T-helper 9 cell (primary cell): Measurements from ENCODE around the gene BAD.
A peak's percentile ranks its signal among the peaks of the same experiment; 100 is the strongest.

ENCODE experiments used
- DNase-seq: peaks from one replicate; pipeline ENCODE4 v3.0.0-alpha.2; 2020

BAD gene

DNA sequence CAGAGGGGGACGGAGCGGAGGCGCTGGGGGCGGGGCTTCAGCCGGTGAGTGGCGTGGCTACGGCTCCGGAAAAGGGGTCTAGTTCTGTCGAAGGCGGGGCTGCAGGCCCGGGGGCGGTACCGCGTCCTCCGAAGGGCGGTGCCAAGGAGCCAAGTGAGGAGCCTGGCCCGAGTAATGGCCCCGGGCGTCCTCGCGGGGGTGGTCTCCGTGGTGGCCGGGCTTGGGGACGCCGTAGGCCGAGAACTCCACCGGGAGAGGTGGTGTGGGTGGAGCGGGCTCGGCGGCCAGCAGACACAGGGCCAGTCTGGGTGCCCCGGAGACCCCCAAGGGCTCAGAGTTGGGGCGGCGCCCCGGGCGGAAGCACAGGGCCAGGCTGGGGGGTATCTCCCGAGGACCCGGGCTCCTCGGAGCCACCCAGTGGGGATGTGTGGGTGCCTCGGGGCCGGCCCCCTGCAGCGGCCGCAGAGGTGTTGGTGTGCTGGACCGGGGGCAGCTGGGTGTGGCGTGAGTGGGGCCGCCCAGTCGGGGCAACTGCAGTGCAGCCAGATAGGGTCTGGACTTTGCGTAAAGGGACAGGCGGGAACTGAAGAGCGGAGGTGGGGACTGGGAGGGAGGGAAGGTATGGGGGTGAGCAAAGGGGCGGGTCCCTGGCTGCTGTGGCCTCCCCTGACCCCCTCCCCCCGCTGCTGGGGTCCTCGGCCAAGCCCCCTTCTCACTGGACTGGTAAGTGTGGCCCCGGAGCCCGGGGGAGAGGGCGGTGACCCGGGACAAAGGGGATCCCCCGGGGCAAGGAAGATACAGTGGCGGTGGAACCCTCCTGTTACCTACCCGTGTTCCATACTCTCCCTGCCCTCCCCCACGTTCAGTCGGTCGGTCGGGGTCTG, 42.7 kb downstream of the BAD start:
- peak; percentile 99 for DNase-seq

DNA sequence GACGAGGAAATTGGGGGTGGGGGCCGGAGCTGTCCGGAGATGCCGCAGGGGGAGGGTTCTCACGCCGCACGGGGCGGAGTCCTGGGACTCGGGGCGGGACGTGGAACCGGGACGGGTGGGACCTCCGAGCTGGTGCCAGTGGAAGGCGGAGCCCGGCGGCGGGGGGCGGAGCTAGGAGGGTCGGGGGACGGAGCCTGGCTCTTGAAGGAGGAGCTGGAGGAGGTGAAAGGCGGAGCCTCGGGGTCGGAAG, 43.3 kb downstream of the BAD start:
- DNase-seq: no peak

GRCh38 chr11:64240435-64241240, 43.8 kb downstream of the BAD start, which contains the start of gene FKBP2:
TSS of gene FKBP2 (plus strand) at chr11:64241095. CDS start at chr11:64242388, 1,293 bp downstream.
- peak; percentile 96 for DNase-seq

DNA sequence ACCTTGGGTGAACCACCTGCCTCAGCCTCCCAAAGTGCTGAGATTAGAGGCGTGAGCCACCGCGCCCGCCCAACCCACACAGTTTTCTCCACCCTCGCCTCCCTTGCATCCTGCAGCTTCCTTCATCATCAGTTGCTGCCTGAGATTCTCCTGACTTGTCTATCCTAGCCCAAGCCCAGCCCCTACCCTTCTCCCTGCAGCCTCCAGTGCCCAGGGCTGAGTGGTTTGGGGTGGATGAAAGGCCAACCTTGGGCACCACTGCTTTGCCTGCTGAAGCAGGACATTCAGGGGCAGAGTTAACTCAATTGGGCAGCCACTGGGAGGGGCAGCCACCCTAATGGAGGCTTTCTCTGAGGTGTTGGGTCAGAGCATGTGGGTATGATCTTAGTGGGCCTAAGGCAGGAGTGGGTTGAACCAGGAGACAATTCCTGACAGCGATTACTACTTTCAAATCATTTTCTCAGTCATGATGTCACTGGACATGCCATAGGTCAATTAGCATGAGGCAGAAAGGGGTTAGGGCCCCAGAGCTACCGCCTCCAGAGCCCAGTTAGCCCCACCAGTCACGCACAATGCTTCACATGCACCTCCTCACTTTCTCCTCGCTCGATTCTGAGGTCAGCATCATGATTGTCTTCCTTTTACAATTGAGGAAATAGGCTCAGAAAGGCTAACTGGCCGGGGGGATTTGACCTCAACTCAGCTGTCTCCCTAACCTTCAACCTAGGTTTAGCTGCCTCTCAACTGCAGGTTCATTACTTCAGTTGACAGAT, 44.6 kb downstream of the BAD start:
- DNase-seq: no peak

DNA sequence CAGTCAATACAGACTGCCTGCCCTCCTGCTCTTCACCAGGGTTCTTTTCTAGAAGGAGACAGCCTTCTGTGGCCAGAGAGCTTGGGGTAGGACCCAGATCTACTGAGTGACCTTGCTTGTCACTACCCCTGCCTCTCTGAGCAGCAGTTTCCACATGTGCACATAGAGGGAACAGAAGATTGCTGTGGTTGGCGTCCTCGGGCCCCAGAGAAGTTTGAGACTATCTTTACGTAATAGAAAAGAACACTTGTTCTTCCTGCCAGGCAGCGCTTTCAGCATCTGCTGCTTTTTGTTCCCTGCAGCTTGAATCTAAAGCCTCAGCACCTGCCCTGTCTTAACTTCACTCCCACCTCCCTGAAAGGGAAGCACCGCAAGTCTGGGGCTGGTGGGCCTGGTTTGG, 45.5 kb downstream of the BAD start:
- DNase-seq: no peak

DNA sequence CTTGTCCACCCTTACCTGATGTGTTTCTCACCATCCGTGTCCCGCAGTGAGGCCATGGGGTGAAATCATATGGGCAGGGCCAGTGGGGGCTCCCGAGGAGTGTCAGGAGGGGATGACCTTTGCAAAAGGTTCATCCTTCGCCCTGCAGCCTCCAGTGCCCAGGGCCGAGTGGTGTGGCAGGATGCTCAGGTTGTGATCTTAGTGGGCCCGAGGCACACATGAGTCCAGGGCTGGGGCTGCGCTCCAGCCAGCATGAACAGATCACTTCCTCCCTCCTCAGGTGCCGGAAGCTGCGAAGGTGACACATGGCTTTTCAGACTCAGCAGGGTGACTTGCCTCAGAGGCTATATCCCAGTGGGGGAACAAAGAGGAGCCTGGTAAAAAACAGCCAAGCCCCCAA, 46.4 kb downstream of the BAD start:
- no peak for DNase-seq

DNA sequence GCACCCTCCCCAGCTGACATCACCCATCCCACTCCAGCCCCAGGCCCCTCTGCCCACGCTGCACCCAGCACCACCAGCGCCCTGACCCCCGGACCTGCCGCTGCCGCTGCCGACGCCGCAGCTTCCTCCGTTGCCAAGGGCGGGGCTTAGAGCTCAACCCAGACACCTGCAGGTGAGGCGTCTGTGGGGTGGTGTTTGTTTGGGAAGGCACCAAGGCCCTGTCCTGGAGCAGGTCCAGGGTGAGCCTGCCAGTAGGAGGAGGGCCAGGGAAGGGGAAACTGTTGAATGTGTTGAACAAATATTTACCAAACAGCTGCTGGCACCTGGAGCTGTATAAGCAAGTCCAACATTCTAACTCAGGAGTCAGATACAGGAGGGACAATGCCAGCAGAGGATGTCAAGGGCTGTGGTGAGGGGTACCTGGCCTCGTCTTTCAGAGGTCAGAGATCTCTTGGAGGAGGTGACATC, 46.9 kb downstream of the BAD start:
- no peak for DNase-seq

DNA sequence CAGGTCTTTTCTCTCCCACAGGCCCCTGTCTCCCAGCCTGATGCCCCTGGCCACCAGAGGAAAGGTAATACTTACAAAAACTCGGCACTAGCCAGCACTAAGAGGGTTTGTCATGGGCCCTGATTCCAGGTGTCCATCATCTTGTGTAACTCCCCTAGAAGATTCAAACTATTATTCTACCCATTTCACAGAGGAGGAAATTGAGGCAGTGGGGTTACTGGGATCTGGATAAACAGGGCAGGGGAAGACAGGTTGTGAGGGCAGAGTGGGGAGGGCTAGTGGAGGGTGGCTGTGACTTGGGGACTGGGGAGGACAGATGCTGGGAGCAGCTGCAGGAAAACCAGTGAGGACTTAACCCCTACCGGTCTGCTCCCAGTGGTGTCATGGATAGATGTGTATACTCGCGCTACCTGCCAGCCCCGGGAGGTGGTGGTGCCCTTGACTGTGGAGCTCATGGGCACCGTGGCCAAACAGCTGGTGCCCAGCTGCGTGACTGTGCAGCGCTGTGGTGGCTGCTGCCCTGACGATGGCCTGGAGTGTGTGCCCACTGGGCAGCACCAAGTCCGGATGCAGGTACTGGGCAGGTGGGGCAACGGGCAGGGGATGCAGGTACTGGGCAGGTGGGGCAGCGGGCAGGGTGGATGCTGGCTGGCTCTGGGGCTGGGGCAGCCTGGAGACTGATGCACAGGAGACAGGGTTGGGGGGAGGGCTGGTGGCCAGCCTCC, 48.9 kb downstream of the BAD start:
- DNase-seq: no peak

DNA sequence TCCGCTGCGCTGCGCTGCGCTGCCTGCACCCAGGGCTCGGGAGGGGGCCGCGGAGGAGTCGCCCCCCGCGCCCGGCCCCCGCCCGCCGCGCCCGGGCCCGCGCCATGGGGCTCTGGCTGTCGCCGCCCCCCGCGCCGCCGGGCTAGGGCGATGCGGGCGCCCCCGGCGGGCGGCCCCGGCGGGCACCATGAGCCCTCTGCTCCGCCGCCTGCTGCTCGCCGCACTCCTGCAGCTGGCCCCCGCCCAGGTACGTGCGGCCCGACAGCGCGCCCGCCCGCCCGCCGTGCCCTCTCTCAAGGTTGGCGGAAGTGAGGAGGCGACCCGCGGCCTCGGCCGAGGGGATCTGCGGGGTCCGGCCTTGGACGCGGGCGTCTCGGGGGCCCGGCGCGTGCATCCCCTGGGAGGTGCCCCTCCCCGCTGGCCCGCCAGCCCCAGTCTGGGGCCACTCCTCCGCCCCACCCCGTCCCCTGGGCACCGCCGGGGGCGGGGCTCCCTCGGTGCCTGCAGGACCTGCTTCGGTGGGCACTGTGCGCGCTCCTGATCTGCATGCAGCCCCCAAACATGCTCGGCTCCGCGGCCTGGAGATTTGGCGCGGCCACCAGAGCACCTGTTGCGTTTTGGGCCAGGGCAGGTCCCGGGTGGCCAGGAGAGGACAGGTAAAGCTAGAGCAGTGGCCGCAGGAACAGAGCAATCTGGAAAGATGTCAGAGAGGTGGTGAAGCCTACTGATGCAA, 49.7 kb downstream of the BAD start:
- peak; percentile 46 for DNase-seq

DNA sequence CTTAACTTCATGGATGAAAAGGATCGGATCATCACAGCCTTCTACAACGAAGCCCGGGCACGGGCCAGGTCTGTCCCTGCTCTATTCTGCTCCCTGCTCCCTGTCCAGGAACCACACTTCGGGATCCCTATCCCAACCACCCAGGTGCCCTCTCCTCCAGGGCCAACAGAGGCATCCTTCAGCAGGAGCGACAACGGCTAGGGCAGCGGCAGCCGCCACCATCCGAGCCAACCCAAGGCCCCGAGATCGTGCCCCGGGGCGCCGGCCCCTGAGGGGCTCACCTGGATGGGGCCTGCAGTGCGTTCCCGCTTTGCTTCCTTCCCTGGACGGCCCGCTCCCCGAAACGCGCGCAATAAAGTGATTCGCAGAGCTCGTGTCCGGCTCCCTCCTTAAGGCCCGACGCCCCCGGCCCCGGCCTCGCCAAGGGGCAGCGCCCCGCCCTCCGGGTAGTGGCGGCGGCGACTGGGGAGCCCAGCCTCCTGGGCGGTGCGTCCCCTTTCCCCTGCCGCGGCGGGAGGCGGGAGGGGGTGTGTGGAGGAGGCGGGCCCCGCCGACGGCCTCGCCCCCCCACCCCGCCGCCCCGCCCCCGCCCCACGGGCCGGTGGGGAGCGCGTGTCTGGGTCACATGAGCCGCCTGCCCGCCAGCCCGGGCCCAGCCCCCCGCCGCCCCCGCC, 50.4 kb downstream of the BAD start, which contains the start of gene VEGFB:
VEGFB (plus strand) TSS at position 672 of the 674 bp plus-strand sequence. CDS start 250 bp downstream, outside the sequence.
- DNase-seq: peak; percentile 73

- DNase-seq: no peak
Observed at GRCh38 chr11:64232967-64233315, 51.5 kb downstream of the BAD start.

- no peak for DNase-seq
Observed at GRCh38 chr11:64232182-64232966, 52.1 kb downstream of the BAD start.

GRCh38 chr11:64231546-64231945, 52.9 kb downstream of the BAD start:
- DNase-seq: no peak

DNA sequence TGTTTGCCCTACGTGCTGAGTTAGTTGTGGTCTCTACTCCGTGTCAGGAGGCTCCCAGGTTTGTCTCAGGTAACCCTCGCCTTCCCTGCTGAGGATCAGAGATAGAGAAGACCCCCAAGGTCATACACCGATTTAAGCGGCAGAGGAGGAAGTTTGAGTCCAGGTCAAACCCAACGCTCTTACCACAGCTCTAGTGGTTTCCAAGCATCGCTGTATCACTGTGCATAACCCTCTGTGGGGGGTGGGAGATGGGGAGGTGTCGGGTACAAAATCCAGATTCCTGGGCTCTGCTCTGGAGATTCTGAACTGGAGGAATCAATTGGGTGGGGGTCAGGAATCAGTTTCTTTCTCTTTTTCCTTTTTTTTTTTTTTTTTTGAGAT, 53.5 kb downstream of the BAD start:
- DNase-seq: no peak

GRCh38 chr11:64230171-64230984, 54.1 kb downstream of the BAD start, which contains the start of gene DNAJC4:
TSS of gene DNAJC4 (plus strand) at chr11:64230548. CDS start at chr11:64230855, 307 bp downstream.
- DNase-seq: peak; percentile 83

- no peak for DNase-seq
Observed at GRCh38 chr11:64229744-64230170, 54.7 kb downstream of the BAD start.

DNA sequence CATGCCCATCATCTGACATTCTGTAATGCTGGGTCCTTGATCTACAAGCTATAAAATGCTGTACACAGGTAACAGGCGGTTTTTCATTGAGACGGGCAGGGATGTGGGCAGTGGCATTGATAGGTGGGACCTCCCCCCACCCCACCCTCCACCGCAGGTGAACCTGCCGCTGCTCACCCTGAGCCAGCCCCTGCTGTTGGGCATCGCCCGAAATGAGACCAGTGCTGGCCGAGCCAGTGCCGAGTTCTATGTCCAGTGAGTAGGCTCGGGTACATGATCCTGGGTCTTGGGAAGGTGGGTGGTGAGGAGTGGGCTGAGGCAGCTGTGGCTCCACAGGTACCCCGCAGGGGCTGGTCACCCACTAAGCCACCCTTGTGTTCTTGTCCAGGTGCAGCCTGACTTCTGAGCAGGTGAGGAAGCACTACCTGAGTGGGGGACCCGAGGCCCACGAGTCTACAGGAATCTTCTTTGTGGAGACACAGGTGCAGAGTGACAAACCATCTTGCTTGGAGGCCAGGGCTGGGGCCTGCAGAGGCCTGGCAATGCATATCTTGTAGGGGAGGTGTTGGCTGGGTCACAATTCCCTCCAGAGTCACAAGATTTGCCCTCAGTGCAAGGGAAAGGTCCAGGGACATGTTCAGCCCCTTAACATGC, 55.2 kb downstream of the BAD start:
- no peak for DNase-seq

DNA sequence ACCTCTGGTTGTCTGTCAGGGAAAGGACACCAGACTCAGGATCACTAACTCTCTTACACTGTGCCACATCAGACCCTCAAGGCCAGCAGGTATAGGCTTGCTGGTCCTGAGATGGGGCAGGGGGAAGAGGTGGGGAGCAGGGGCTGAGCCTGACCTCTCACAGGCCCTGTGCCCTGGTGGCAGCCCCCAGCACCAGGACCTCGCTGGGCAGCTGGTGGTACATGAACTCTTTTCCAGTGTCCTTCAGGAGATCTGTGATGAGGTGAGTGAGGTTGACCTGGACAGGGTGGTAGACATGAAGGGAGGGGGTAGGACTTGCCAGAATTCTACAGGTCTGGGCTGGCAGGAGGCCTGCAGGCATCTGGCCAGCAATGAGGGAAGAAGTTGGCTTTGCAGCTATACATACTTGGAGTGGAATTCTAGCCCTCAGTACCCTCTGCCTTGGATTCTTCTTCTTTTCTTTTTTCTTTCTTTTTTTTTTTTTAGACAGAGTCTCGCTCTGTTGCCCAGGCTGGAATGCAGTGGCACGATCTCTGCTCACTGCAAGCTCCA, 57.0 kb downstream of the BAD start:
- no peak for DNase-seq
